ENCODE measurements around the gene EPS8L1.

GRCh38 chr19:55027472-55028337 lies 48.0 kb upstream of the EPS8L1 start:
- TF ChIP-seq CTCF (conservative IDR thresholded peaks at IDR 0.05; ENCODE audit: low read depth, low read length) (no peak), EZH2 (IDR thresholded peaks at IDR 0.05; ENCODE audit: low read length, unreplicated experiment) (no peak), EZH2phosphoT487 (IDR thresholded peaks at IDR 0.05; ENCODE audit: borderline replicate concordance, low read length) (no peak)
